ENCODE measurements around the gene CHD9.

DNA sequence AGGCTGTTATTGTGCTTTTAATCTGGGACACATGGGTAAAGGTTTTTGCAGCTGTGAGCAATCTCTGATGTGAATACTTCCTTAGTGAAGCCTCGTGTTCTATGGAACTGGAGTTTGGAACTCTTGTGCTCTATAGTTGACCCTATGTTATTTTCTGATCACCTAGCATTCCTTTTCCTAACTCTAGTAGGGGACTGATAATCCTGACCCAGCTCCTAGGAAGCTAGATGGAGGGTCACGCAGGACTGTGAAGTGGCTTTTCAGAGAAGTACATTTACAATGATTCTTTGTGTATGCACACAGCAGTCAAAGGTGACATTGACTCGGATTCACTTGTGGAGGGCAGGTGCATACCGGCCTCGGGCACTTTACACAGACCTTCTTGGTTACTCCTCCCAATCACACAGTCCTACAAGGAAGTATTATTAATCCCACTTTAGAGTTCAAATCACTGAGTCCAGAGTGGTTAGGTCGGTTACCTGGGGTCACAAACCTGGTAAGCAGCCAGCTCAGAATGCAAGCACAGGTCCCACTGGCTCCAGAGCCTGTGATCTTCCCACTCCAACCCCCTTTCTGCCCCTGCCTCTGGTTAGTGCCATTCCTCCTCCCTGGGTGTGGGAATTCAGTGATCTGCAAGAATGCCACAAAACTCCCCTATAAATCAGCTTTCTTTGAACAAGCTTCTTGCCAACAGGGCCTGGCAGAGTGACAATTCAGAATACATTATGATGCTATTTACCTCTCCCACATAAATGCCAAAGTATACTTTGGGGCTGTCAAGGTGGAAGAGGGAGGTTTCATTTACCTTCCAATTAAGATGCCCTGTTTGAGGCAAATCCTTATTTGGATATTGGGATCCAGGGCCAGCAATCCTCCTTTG is 9.2 kb upstream of the CHD9 start:
- TF ChIP-seq, protein P1, sequence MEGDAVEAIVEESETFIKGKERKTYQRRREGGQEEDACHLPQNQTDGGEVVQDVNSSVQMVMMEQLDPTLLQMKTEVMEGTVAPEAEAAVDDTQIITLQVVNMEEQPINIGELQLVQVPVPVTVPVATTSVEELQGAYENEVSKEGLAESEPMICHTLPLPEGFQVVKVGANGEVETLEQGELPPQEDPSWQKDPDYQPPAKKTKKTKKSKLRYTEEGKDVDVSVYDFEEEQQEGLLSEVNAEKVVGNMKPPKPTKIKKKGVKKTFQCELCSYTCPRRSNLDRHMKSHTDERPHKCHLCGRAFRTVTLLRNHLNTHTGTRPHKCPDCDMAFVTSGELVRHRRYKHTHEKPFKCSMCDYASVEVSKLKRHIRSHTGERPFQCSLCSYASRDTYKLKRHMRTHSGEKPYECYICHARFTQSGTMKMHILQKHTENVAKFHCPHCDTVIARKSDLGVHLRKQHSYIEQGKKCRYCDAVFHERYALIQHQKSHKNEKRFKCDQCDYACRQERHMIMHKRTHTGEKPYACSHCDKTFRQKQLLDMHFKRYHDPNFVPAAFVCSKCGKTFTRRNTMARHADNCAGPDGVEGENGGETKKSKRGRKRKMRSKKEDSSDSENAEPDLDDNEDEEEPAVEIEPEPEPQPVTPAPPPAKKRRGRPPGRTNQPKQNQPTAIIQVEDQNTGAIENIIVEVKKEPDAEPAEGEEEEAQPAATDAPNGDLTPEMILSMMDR (conservative IDR thresholded peaks at IDR 0.05), result no peak
- no peak for TF ChIP-seq ZFX (IDR thresholded peaks at IDR 0.05)

Data from C4-2B (cell line).